PC-3 (cell line): ENCODE measurements around the gene PGS1. TPM values are rescaled to one million over a fixed set of nuclear protein-coding genes. Genes with fewer than 3 reads are reported as not detected.

ENCODE experiments used
- ATAC-seq: fragments of 200-7000 bp; cut with Tn5 transposase; 2 replicates; pipeline ENCODE4 v1.9.1; 2020; ENCODE audit warnings: mild to moderate bottlenecking, moderate library complexity
- Bru-seq: library from RNA; stranded (reverse); fragments of 400-500 nt; gene quantifications from one replicate; lab custom pipeline; 2021; lab: Mats Ljungman, UMichigan
- BruChase-seq, 2 experiments: library from RNA; stranded (reverse); fragments of 400-500 nt; gene quantifications; one replicate each; lab custom pipeline; 2021; lab: Mats Ljungman, UMichigan
- BruUV-seq: library from RNA; stranded (reverse); fragments of 400-500 nt; replicated peaks from 2 replicates; lab custom pipeline; 2021; lab: Mats Ljungman, UMichigan
- CTCF ChIA-PET: fragments of 300-600 bp; sonication (Branson Sonifier 250); formaldehyde crosslinking; loops from one replicate; lab custom pipeline; 2022; ENCODE audit warnings: antibody characterized with exemption; lab: Charles Lee
- POLR2A ChIA-PET: fragments of 300-600 bp; sonication (Branson Sonifier 250); formaldehyde crosslinking; loops from one replicate; lab custom pipeline; 2022; ENCODE audit warnings: antibody characterized with exemption; ENCODE audit not compliant: unreplicated experiment; lab: Charles Lee
- DNase-seq: peaks from one replicate; pipeline ENCODE4 v3.0.0-alpha.2; 2015
- H2AFZ ChIP-seq: fragments of 300-600 bp; sonication (generic); 2 replicates; pipeline ENCODE4 v1.6.0; 2016; ENCODE audit warnings: antibody characterized with exemption, low read length
- H3F3A ChIP-seq: fragments of 300-600 bp; sonication (generic); one replicate; pipeline ENCODE4 v1.6.0; 2017; ENCODE audit warnings: antibody characterized with exemption, low read length, control low read depth, mild to moderate bottlenecking; ENCODE audit not compliant: unreplicated experiment
- H3K27ac ChIP-seq: fragments of 300-600 bp; sonication (generic); 2 replicates; pipeline ENCODE4 v1.5.1; 2016; ENCODE audit warnings: mild to moderate bottlenecking, low read length
- H3K27me3 ChIP-seq: fragments of 300-600 bp; sonication (generic); 2 replicates; pipeline ENCODE4 v1.6.1; 2016; ENCODE audit warnings: low read length, mixed read lengths
- H3K36me3 ChIP-seq: fragments of 300-600 bp; sonication (generic); 2 replicates; pipeline ENCODE4 v1.6.1; 2016; ENCODE audit warnings: low read depth, mixed run types, low read length, mixed read lengths
- H3K4me1 ChIP-seq: fragments of 300-600 bp; sonication (generic); 2 replicates; pipeline ENCODE4 v1.5.1; 2016; ENCODE audit warnings: low read length; ENCODE audit not compliant: insufficient read depth
- H3K4me2 ChIP-seq: fragments of 300-600 bp; sonication (generic); 2 replicates; pipeline ENCODE4 v1.6.0; 2016; ENCODE audit warnings: low read length
- H3K4me3 ChIP-seq: fragments of 300-600 bp; sonication (generic); 2 replicates; pipeline ENCODE4 v1.5.1; 2016; ENCODE audit warnings: mild to moderate bottlenecking, low read length, mixed read lengths
- H3K79me2 ChIP-seq: fragments of 300-600 bp; sonication (generic); 2 replicates; pipeline ENCODE4 v1.6.1; 2017; ENCODE audit warnings: low read length, mixed read lengths
- H3K9ac ChIP-seq: fragments of 300-600 bp; sonication (generic); 2 replicates; pipeline ENCODE4 v1.6.0; 2016; ENCODE audit warnings: mild to moderate bottlenecking, low read length
- H3K9me2 ChIP-seq: fragments of 300-600 bp; sonication (generic); replicated peaks from 2 replicates; pipeline ENCODE4 v1.6.1; 2016; ENCODE audit warnings: mixed run types, low read length, mixed read lengths
- H3K9me3 ChIP-seq: fragments of 300-600 bp; sonication (generic); 2 replicates; pipeline ENCODE4 v1.6.1; 2016; ENCODE audit warnings: low read length, mixed read lengths
- H4K20me1 ChIP-seq: fragments of 300-600 bp; sonication (generic); 2 replicates; pipeline ENCODE4 v1.6.1; 2016; ENCODE audit warnings: low read length, mixed read lengths
- EZH2 ChIP-seq: fragments of 300-600 bp; sonication (generic); IDR thresholded peaks from one replicate; pipeline ENCODE4 v1.6.1; 2017; ENCODE audit warnings: antibody characterized with exemption, mild to moderate bottlenecking, low read length; ENCODE audit not compliant: unreplicated experiment
- EZH2phosphoT487 ChIP-seq: fragments of 300-600 bp; sonication (generic); IDR thresholded peaks from 2 replicates; pipeline ENCODE4 v1.6.1; 2018; ENCODE audit warnings: mild to moderate bottlenecking, antibody characterized with exemption, low read length, borderline replicate concordance
- intact Hi-C: fragments of 100-400 bp; cut with micrococcal nuclease; formaldehyde crosslinking; loops from 2 replicates; pipeline ENCODE4 v1.9.0; 2023
- long read RNA-seq: library from polyadenylated mRNA; unstranded; transcript quantifications from one replicate; pipeline ENCODE4 v2.0.0, GENCODE V29; 2021; ENCODE audit not compliant: unreplicated experiment
- total RNA-seq: library from RNA; depleted of rRNA; stranded (reverse); fragments of >200 nt; gene quantifications from 2 replicates; pipeline ENCODE4 v1.2.3, GENCODE V29; 2014; rRNA removed
- TF ChIP-seq, protein P1 (sequence below): fragments of 300-600 bp; sonication (generic); conservative IDR thresholded peaks from 2 replicates; pipeline ENCODE4 v1.5.1; 2017; ENCODE audit warnings: antibody characterized with exemption, low read depth, mild to moderate bottlenecking, low read length

The PGS1 gene, protein sequence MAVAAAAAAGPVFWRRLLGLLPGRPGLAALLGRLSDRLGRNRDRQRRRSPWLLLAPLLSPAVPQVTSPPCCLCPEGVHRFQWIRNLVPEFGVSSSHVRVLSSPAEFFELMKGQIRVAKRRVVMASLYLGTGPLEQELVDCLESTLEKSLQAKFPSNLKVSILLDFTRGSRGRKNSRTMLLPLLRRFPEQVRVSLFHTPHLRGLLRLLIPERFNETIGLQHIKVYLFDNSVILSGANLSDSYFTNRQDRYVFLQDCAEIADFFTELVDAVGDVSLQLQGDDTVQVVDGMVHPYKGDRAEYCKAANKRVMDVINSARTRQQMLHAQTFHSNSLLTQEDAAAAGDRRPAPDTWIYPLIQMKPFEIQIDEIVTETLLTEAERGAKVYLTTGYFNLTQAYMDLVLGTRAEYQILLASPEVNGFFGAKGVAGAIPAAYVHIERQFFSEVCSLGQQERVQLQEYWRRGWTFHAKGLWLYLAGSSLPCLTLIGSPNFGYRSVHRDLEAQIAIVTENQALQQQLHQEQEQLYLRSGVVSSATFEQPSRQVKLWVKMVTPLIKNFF
- total RNA-seq (40.6 and 47.0 TPM in 2 replicates), Bru-seq, nascent RNA (percentile 89 among the genes with signal in this experiment), BruChase-seq, experiment 1, labeled RNA remaining after a 6-hour chase (percentile 85 among the genes with signal in this experiment), BruChase-seq, experiment 2, labeled RNA remaining after a 2-hour chase (percentile 88 among the genes with signal in this experiment)
- long read RNA-seq, transcript PGS1-201 (10 exons, 2,201 nt) = major isoform, 71 of 214 reads
- long read RNA-seq, partial matches to known transcripts = 13 of 214 reads
- long read RNA-seq, other reads (novel, unspliced or antisense) = 128 of 214 reads

DNA sequence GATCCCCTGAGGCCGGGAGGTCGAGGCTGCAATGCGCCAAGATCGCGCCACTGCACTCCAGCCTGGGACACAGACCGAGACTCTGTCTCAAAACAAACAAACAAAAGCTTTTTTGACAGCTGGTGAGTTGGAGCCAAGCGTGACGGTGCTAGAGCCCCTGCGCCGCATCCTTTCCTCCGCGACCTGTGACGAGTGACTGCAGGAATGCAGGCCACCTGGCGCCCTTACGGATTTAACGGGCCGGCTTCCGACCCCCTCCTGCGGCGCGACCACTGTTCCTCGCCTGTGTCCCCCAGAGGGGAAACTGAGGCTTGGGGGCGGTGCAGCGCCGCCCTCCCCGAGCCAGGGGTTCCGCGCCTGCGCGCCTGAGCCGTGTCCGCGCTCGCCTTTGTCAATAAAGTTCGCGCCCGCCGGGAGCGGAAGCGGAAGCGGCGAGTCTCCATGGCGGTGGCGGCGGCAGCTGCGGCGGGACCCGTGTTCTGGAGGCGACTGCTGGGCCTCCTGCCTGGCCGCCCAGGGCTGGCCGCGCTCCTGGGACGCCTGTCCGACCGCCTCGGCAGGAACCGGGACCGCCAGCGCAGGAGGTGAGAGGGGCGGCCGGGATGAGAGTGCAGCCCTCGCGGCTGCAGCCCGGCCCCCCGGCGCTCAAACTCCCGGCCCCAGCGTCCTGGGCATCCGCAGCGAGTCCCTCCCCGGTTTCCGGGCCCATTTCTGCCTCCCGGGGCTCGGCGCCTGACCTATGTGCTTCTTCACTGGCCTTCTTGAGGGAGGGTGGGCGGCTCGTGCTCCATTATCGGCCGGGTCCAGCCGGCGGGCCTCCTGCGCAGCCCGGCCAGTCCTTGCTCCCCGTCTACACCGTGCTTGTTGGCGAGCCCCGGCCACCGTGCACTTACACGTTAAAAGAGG lies at the start of gene PGS1:
PGS1 (plus strand) TSS at position 425 of the 906 bp plus-strand sequence; CDS start at position 442, 17 bp downstream.
- intact Hi-C loops = loop anchor here (2.0 kb wide), 1 partner anchor 18 kb away; the partner anchor contains the start of gene SOCS3
- Histone ChIP-seq H3K9me2 (no peaks in the 10 kb centered on the region), H3K4me1 (peaks cover 67% of the 10 kb centered on the region), H3K9me3 (no peaks in the 10 kb centered on the region), H3K4me2 (peak within 1 kb of the TSS; percentile 81), H3K36me3 (peaks cover 5% of the 10 kb centered on the region; the same call in 1 of the 2 replicates), H3F3A (peaks cover 9% of the 10 kb centered on the region), H2AFZ (peak within 1 kb of the TSS; percentile 94), H3K9ac (peak within 1 kb of the TSS; percentile 89), H3K27me3 (no peaks in the 10 kb centered on the region), H3K79me2 (peaks cover 50% of the 10 kb centered on the region), H3K4me3 (peak within 1 kb of the TSS; percentile 78), H3K27ac (peak within 1 kb of the TSS; percentile 76), H4K20me1 (peaks cover 22% of the 10 kb centered on the region)
- TSS peak; percentile 98 for BruUV-seq
- ATAC-seq = peak; percentile 62
- TF ChIP-seq, protein P1, sequence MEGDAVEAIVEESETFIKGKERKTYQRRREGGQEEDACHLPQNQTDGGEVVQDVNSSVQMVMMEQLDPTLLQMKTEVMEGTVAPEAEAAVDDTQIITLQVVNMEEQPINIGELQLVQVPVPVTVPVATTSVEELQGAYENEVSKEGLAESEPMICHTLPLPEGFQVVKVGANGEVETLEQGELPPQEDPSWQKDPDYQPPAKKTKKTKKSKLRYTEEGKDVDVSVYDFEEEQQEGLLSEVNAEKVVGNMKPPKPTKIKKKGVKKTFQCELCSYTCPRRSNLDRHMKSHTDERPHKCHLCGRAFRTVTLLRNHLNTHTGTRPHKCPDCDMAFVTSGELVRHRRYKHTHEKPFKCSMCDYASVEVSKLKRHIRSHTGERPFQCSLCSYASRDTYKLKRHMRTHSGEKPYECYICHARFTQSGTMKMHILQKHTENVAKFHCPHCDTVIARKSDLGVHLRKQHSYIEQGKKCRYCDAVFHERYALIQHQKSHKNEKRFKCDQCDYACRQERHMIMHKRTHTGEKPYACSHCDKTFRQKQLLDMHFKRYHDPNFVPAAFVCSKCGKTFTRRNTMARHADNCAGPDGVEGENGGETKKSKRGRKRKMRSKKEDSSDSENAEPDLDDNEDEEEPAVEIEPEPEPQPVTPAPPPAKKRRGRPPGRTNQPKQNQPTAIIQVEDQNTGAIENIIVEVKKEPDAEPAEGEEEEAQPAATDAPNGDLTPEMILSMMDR = 0 out of 2 replicates have a peak, but pooled peaks have one; percentile 9
- TF ChIP-seq EZH2phosphoT487 = no peak
- CTCF ChIA-PET = no interaction called here
- POLR2A ChIA-PET = interaction anchor here (0.6 kb wide), 1 partner anchor 9 kb away, joined by 6 read pairs; no protein-coding TSS in a partner anchor
- DNase-seq = peak; percentile 78

DNA sequence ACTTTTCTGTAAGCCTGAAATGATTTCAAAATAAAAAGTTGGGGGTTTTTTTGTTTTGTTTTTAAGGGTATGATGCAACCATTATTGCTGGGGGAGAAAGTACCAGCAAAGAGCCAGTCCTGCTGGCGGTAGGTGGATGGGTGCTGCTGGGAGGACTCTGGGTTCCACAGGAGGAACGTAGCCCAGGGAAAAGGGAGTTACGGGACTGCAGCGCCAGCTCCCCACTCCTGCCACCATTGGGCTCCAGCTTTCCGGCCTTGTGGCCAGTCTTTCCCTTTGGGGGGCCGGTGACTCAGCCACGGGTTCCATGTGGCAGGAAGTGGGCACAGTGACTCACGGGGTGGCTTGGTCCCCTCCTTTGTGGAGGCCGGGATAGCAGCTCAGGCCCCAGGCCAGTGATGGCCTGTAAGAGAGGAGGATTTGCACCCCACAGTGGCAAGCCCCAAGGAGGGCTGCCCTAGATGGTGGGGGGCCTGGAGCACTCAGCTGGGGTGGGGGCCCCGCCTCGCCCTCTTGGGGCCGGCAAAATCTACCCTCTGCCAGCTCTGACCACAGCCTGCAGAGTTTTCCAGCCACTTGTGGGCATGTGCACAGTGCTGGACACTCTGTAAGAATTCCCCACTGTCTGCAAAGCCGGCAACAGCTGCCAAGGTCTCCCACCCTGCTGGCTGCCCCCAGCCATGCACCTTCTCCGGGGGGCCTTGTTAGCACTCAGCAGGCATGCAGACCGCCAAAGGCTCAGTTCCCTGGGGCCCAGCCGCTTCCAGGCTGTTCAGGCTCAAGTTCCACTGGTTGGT lies 49.0 kb upstream of the PGS1 start:
- Histone ChIP-seq H3K4me1 (peaks cover 47% of the 10 kb centered on the region), H3K4me3 (no peak overlapping the region), H3K27me3 (no peaks in the 10 kb centered on the region), H3K9ac (peak overlapping the region; percentile 46), H3K9me3 (no peaks in the 10 kb centered on the region), H3K9me2 (no peaks in the 10 kb centered on the region), H3F3A (peaks cover 3% of the 10 kb centered on the region), H3K36me3 (no peaks in the 10 kb centered on the region), H3K79me2 (no peaks in the 10 kb centered on the region), H4K20me1 (no peaks in the 10 kb centered on the region), H3K4me2 (peak overlapping the region; percentile 24), H2AFZ (peak overlapping the region; percentile 68), H3K27ac (peak overlapping the region; percentile 72)
- DNase-seq (peak; percentile 72), ATAC-seq (peak; percentile 46)
- intact Hi-C loops = loop anchor here (1.0 kb wide), 2 partner anchors 14 to 31 kb away; partner anchors contain the start of gene SOCS3
- BruUV-seq = no TSS peak
- CTCF ChIA-PET = interaction anchor here (0.6 to 1.2 kb wide), 3 partner anchors 14 to 1959 kb away, joined by 3 read pairs; no protein-coding TSS in a partner anchor
- TF ChIP-seq EZH2phosphoT487 (no peak), EZH2 (no peak)
- POLR2A ChIA-PET = interaction anchor here (0.9 kb wide), 1 partner anchor 15 kb away, joined by 4 read pairs; no protein-coding TSS in a partner anchor
